Loucy (cell line): Measurements from ENCODE around the gene ODC1.

Experiments used
- CTCF ChIP-seq: fragments of 200-600 bp; sonication (generic); conservative IDR thresholded peaks from 2 replicates; pipeline ENCODE4 v1.5.1; 2014; ENCODE audit warnings: mild to moderate bottlenecking, antibody characterized with exemption, low read length
- EZH2phosphoT487 ChIP-seq: fragments of 200-600 bp; IDR thresholded peaks from 2 replicates; pipeline ENCODE4 v1.6.1; 2018; ENCODE audit warnings: antibody characterized with exemption, mild to moderate bottlenecking, moderate library complexity, borderline replicate concordance

- TF ChIP-seq CTCF, result no peak
- TF ChIP-seq EZH2phosphoT487, result no peak
Measured at GRCh38 chr2:10469301-10469700, 21.2 kb upstream of the ODC1 start.
